ENCODE measurements around the gene LACTB.

DNA sequence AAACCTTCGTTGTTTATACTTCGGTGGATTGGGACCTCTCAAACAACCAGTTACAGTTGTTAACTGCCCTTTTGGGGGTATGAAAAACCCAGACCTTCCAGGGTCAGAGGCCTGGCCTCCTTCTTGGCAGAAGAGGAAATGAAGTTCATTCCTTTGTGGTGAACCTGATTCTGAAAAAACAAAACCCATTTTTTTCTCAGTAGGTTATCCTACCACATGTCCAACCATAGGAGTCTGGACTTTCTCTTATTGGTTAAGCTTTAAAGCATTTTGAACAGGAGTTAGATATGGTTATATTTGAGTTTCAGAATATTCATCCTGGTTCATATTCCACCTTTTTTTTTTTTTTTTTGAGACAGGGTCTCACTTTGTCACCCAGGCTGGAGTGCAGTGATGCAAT, 7.2 kb upstream of the LACTB start:
- TF ChIP-seq, protein P1, sequence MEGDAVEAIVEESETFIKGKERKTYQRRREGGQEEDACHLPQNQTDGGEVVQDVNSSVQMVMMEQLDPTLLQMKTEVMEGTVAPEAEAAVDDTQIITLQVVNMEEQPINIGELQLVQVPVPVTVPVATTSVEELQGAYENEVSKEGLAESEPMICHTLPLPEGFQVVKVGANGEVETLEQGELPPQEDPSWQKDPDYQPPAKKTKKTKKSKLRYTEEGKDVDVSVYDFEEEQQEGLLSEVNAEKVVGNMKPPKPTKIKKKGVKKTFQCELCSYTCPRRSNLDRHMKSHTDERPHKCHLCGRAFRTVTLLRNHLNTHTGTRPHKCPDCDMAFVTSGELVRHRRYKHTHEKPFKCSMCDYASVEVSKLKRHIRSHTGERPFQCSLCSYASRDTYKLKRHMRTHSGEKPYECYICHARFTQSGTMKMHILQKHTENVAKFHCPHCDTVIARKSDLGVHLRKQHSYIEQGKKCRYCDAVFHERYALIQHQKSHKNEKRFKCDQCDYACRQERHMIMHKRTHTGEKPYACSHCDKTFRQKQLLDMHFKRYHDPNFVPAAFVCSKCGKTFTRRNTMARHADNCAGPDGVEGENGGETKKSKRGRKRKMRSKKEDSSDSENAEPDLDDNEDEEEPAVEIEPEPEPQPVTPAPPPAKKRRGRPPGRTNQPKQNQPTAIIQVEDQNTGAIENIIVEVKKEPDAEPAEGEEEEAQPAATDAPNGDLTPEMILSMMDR (IDR thresholded peaks at IDR 0.05), result no peak
- TF ChIP-seq EP300 (IDR thresholded peaks at IDR 0.05) (no peak), POLR2A (IDR thresholded peaks at IDR 0.05) (no peak)

Data from tibial nerve (tissue), 4 donors.